DOHH2 (cell line): ENCODE results near the gene CLDN1.
A peak's percentile ranks its signal among the peaks of the same experiment; 100 is the strongest.

Experiments
- H3F3A ChIP-seq: fragments of 200-600 bp; sonication (generic), shearing (Covaris generic); 2 replicates; pipeline ENCODE4 v1.6.0; 2016; ENCODE audit warnings: antibody characterized with exemption, mild to moderate bottlenecking; ENCODE audit not compliant: control insufficient read depth, insufficient read depth
- H3K27ac ChIP-seq: fragments of 200-600 bp; sonication (generic); 2 replicates; pipeline ENCODE4 v1.5.1; 2014; ENCODE audit warnings: low read depth, mild to moderate bottlenecking, low read length, moderate library complexity
- H3K27me3 ChIP-seq: fragments of 200-600 bp; sonication (generic); 2 replicates; pipeline ENCODE4 v1.6.1; 2014; ENCODE audit warnings: mild to moderate bottlenecking, low read length, mixed read lengths; ENCODE audit not compliant: control insufficient read depth
- H3K36me3 ChIP-seq: fragments of 200-600 bp; sonication (generic); 2 replicates; pipeline ENCODE4 v1.6.1; 2014; ENCODE audit warnings: mild to moderate bottlenecking, low read length, moderate library complexity, mixed read lengths; ENCODE audit not compliant: control insufficient read depth
- H3K4me1 ChIP-seq: fragments of 200-600 bp; sonication (generic); 2 replicates; pipeline ENCODE4 v1.6.1; 2014; ENCODE audit warnings: mild to moderate bottlenecking, low read length, mixed read lengths; ENCODE audit not compliant: control insufficient read depth
- H3K4me2 ChIP-seq: fragments of 200-600 bp; sonication (generic); 2 replicates; pipeline ENCODE4 v1.6.0; 2014; ENCODE audit warnings: mild to moderate bottlenecking, low read length, moderate library complexity
- H3K4me3 ChIP-seq: fragments of 200-600 bp; sonication (generic); 2 replicates; pipeline ENCODE4 v1.5.1; 2014; ENCODE audit warnings: mild to moderate bottlenecking, low read length, mixed read lengths
- H3K79me2 ChIP-seq: fragments of 200-600 bp; sonication (generic); 2 replicates; pipeline ENCODE4 v1.6.1; 2014; ENCODE audit warnings: mild to moderate bottlenecking, low read length, mixed read lengths; ENCODE audit not compliant: control insufficient read depth
- H3K9me2 ChIP-seq: fragments of 200-600 bp; sonication (generic); replicated peaks from 2 replicates; pipeline ENCODE4 v1.6.1; 2014; ENCODE audit warnings: mild to moderate bottlenecking, low read length, mixed read lengths; ENCODE audit not compliant: control insufficient read depth
- H3K9me3 ChIP-seq: fragments of 200-600 bp; sonication (generic); 2 replicates; pipeline ENCODE4 v1.6.1; 2014; ENCODE audit warnings: antibody characterized with exemption, low read length, mixed read lengths; ENCODE audit not compliant: control insufficient read depth, insufficient read depth
- H4K20me1 ChIP-seq: fragments of 200-600 bp; sonication (generic); 2 replicates; pipeline ENCODE4 v1.6.0; 2014; ENCODE audit warnings: low read depth, mild to moderate bottlenecking, antibody characterized with exemption, low read length, moderate library complexity; ENCODE audit not compliant: control insufficient read depth, insufficient read depth
- EZH2phosphoT487 ChIP-seq: fragments of 200-600 bp; sonication (generic); IDR thresholded peaks from 2 replicates; pipeline ENCODE4 v1.6.1; 2017; ENCODE audit warnings: borderline replicate concordance, mild to moderate bottlenecking, antibody characterized with exemption, low read length, moderate library complexity, mixed read lengths
- TF ChIP-seq, protein P1 (sequence below): fragments of 200-600 bp; sonication (generic); IDR thresholded peaks from one replicate; pipeline ENCODE4 v1.5.1; 2014; ENCODE audit warnings: antibody characterized with exemption, mild to moderate bottlenecking, low read depth, low read length; ENCODE audit not compliant: poor library complexity, severe bottlenecking

Gene CLDN1, protein sequence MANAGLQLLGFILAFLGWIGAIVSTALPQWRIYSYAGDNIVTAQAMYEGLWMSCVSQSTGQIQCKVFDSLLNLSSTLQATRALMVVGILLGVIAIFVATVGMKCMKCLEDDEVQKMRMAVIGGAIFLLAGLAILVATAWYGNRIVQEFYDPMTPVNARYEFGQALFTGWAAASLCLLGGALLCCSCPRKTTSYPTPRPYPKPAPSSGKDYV

DNA sequence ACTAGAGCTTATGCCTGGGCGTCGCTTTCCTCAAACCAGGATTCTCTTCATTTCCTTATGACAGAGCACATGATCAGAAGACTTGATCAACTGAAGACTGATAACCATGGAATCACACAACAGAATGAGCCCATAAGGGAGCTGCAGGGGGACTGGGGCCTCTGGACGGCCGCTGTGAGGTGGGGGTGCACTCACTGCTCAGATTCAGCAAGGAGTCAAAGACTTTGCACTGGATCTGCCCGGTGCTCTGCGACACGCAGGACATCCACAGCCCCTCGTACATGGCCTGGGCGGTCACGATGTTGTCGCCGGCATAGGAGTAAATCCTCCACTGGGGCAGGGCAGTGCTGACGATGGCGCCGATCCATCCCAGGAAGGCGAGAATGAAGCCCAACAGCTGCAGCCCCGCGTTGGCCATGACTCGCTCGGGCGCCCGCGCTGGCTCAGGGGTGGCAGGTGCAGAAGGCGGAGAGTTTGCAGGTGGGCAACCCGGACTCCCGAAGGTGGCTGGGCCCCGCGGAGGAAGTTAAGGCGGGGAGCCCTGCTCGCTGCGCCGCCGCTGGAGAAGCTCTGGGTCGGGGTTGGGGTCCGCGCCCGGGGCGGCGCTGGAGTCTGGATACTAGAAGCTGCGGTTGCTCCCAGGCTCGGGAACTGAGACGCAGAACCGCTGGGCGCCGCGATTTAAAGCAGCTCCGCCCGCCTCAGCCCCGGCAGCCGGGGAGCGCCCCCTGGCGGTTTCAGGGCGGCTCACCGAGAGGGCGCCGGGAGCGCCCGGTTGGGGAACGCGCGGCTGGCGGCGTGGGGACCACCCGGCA, at the start of gene CLDN1:
Gene CLDN1 (minus strand): TSS at position 658 of the 815 bp plus-strand sequence. CDS start 240 bp downstream, at position 418.
- H3F3A ChIP-seq = no peaks in the 10 kb centered on the region
- TF ChIP-seq EZH2phosphoT487 = no peak
- TF ChIP-seq, protein P1, sequence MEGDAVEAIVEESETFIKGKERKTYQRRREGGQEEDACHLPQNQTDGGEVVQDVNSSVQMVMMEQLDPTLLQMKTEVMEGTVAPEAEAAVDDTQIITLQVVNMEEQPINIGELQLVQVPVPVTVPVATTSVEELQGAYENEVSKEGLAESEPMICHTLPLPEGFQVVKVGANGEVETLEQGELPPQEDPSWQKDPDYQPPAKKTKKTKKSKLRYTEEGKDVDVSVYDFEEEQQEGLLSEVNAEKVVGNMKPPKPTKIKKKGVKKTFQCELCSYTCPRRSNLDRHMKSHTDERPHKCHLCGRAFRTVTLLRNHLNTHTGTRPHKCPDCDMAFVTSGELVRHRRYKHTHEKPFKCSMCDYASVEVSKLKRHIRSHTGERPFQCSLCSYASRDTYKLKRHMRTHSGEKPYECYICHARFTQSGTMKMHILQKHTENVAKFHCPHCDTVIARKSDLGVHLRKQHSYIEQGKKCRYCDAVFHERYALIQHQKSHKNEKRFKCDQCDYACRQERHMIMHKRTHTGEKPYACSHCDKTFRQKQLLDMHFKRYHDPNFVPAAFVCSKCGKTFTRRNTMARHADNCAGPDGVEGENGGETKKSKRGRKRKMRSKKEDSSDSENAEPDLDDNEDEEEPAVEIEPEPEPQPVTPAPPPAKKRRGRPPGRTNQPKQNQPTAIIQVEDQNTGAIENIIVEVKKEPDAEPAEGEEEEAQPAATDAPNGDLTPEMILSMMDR = peak; percentile 53
- H3K9me3 ChIP-seq = no peaks in the 10 kb centered on the region
- H3K4me1 ChIP-seq = no peaks in the 10 kb centered on the region
- H3K79me2 ChIP-seq = no peaks in the 10 kb centered on the region
- no peaks in the 10 kb centered on the region for H4K20me1 ChIP-seq
- H3K27me3 ChIP-seq = peaks cover 7% of the 10 kb centered on the region
- peak within 1 kb of the TSS; percentile 30; the same call in 1 of the 2 replicates for H3K4me3 ChIP-seq
- no peak within 1 kb of the TSS for H3K27ac ChIP-seq
- H3K4me2 ChIP-seq = peak within 1 kb of the TSS; percentile 43
- H3K36me3 ChIP-seq = no peaks in the 10 kb centered on the region
- H3K9me2 ChIP-seq = no peaks in the 10 kb centered on the region

DNA sequence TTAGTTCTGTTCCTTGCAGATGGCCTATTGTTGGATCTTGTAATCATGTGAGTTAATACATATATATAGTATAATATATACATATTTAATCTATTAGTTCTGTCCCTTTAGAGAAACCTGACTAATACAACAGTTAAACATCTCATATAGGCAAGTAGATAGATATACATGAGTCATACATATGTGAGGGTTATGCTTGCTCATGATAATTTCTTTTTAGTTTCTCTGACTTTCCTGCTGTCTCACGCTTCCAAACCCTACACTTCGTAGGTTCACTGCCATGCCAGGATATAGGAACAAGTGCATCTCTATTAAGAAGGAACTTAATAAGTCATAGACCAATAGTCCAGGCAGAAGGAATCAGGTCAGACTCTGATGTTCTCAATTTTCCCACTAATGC, 48.9 kb upstream of the CLDN1 start:
- H3K36me3 ChIP-seq = no peaks in the 10 kb centered on the region
- H3F3A ChIP-seq = no peaks in the 10 kb centered on the region
- TF ChIP-seq EZH2phosphoT487 = no peak
- TF ChIP-seq, protein P1 = no peak
- no peak overlapping the region for H3K4me3 ChIP-seq
- H3K9me3 ChIP-seq = no peaks in the 10 kb centered on the region
- H3K4me1 ChIP-seq = no peaks in the 10 kb centered on the region
- H3K27me3 ChIP-seq = no peaks in the 10 kb centered on the region
- H3K79me2 ChIP-seq = no peaks in the 10 kb centered on the region
- H3K9me2 ChIP-seq = no peaks in the 10 kb centered on the region
- no peak overlapping the region for H3K4me2 ChIP-seq
- H4K20me1 ChIP-seq = no peaks in the 10 kb centered on the region
- no peak overlapping the region for H3K27ac ChIP-seq

DNA sequence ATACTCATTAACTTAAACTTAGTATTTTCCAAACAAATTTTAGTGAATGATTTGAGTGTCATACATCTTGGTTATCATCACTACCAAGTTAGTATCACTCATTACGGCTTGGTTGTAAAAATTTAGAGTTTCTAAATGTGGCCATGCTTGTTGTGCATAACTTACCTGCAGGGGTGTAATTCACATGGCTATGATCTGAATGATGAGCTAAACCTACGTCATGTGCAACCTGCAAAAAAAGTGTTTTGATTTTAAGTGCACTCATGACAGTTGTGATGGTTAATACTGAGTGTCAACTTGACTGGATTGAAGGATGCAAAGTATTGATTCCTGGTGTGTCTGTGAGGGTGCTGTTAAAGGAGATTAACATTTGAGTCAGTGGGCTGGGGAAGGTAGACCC, 48.1 kb upstream of the CLDN1 start:
- no peaks in the 10 kb centered on the region for H3K4me1 ChIP-seq
- H3K27ac ChIP-seq = no peak overlapping the region

More for the DNA sequence above, 48.1 kb upstream of the CLDN1 start:
- Histone ChIP-seq H3K4me3 (no peak overlapping the region), H3F3A (no peaks in the 10 kb centered on the region), H3K27me3 (no peaks in the 10 kb centered on the region), H3K4me2 (no peak overlapping the region), H3K9me3 (no peaks in the 10 kb centered on the region), H3K36me3 (no peaks in the 10 kb centered on the region), H3K9me2 (no peaks in the 10 kb centered on the region), H3K79me2 (no peaks in the 10 kb centered on the region), H4K20me1 (no peaks in the 10 kb centered on the region)
- TF ChIP-seq, protein P1 = no peak
- no peak for TF ChIP-seq EZH2phosphoT487
